Ramos (cell line): Measurements from ENCODE around the gene BET1L.

ENCODE experiments used
- in situ Hi-C: fragments of 300-500 bp; cut with MboI; formaldehyde crosslinking; loops from one replicate; pipeline ENCODE4 v1.14.3; 2022; ENCODE audit warnings: low sequenced_read_pairs; ENCODE audit not compliant: unreplicated experiment

The BET1L gene

GRCh38 chr11:211741-212140 is 4.5 kb upstream of the BET1L start:
- in situ Hi-C loops = no loop called here

DNA sequence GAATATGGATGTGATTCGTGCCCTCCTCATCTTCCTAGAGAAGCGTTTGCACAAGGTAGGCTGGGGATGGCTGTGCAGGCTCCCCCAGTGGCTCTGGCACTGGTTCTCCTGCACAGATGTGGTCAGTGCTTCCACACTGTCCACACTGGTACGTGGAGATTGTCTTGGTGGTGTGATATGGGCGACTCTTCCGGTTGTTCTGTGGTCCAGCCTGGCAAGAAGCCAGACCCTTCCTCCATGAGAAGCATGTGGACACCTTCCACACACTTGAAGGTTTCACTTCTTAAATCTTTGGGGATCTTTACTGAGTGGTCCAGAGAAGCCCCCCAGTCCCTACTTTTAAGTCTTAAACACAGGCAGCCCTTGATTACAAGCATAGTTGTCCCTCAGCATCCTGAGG is 4.1 kb upstream of the BET1L start:
- in situ Hi-C loops = no loop called here

DNA sequence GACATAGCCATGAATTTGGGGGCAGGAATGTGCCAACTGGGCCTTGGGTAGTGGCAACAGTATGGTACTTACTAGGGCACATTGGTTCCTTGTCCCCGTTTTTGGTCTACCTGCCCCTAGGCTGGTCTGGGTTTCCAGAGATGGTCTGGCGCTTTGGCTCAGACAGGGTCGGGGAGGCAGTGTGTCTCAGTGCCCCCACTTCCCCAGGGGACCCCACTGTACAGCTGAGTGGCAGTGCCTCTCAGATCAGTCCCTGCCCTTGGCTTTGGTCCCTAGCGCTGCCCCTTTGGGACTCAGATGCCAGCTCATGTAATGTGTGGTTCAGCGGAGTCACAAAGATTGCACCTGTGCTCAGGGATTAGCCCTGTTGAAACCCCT is 3.6 kb upstream of the BET1L start:
- in situ Hi-C loops = no loop called here

GRCh38 chr11:210122-210802 is 3.1 kb upstream of the BET1L start:
- in situ Hi-C loops = no loop called here

DNA sequence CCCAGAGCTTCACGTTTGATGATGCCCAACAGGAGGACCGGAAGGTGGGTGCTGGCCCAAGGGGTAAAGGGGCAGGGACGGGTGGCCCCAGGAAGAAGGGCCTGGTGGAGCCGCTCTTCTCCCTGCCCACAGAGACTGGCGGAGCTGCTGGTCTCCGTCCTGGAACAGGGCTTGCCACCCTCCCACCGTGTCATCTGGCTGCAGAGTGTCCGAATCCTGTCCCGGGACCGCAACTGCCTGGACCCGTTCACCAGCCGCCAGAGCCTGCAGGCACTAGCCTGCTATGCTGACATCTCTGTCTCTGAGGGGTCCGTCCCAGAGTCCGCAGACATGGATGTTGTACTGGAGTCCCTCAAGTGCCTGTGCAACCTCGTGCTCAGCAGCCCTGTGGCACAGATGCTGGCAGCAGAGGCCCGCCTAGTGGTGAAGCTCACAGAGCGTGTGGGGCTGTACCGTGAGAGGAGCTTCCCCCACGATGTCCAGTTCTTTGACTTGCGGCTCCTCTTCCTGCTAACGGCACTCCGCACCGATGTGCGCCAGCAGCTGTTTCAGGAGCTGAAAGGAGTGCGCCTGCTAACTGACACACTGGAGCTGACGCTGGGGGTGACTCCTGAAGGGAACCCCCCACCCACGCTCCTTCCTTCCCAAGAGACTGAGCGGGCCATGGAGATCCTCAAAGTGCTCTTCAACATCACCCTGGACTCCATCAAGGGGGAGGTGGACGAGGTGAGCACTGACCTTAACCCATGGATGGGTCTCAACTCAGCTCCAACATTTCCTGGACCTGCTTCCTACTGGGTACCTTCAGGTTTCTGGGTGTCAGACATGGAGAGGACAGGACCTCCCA is 2.3 kb upstream of the BET1L start:
- in situ Hi-C loops = no loop called here

DNA sequence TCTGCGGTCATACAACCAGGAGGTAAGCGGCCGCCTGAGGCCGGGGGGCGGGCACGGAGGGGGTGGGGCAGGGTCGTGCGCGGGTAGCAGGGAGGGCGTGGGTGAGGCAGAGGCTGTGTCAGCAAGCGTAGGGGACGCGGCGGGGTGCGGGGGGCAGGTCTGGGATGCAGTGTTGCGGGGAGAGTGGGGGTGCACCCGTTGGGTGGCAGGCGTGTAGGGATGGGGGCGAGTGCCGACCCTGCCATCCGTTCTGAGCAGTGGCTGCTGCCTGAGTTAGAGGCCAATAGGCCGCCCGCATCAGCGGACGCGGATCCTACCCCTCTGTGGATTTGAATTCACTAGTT is 1.7 kb upstream of the BET1L start:
- in situ Hi-C loops = no loop called here

- in situ Hi-C loops = no loop called here
These were observed 1.1 kb upstream of the BET1L start for GRCh38 chr11:208181-208916.

DNA sequence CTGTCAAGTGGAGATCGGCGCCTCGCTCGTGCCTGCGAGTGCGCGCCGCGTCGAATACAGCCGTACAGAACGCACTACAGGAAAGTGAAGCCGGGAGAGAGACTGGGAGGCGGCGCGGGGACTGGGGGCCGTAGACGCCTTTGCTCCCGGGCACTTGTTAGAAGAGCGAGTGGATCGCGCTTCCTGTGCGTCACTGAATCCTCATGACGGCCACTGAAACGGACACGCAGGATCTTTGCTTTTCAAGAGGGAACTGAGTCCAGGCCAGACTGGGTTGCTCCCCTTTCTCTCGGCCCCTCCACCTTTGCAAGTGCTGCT is 623 bp upstream of the BET1L start:
- in situ Hi-C loops = no loop called here

- in situ Hi-C loops = no loop called here
These were observed 532 bp downstream of the BET1L start for GRCh38 chr11:206526-207207.

DNA sequence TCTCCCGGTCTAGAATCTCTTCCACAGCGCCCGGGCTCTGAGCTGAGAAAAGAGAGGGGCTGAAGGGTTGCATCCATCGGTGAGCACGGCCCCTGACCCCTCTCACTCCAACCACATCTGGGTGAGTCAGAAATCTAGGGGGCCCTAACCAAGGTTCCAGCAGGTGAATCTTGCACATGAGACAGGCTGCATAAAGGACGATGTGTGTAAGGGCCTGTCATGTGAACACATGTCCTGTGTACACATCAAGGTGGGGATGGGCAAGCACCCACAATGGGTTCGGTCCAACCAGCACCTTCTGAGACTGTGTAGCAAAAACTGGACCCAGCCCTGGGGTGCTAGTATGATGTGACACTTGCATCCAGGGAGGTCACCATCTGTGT is 1.2 kb downstream of the BET1L start:
- in situ Hi-C loops = no loop called here

GRCh38 chr11:205221-206001 is 1.8 kb downstream of the BET1L start:
- in situ Hi-C loops = no loop called here

- in situ Hi-C loops = no loop called here
These were observed 2.6 kb downstream of the BET1L start for GRCh38 chr11:204587-205109.

GRCh38 chr11:203945-204586 is 3.1 kb downstream of the BET1L start:
- in situ Hi-C loops = no loop called here

DNA sequence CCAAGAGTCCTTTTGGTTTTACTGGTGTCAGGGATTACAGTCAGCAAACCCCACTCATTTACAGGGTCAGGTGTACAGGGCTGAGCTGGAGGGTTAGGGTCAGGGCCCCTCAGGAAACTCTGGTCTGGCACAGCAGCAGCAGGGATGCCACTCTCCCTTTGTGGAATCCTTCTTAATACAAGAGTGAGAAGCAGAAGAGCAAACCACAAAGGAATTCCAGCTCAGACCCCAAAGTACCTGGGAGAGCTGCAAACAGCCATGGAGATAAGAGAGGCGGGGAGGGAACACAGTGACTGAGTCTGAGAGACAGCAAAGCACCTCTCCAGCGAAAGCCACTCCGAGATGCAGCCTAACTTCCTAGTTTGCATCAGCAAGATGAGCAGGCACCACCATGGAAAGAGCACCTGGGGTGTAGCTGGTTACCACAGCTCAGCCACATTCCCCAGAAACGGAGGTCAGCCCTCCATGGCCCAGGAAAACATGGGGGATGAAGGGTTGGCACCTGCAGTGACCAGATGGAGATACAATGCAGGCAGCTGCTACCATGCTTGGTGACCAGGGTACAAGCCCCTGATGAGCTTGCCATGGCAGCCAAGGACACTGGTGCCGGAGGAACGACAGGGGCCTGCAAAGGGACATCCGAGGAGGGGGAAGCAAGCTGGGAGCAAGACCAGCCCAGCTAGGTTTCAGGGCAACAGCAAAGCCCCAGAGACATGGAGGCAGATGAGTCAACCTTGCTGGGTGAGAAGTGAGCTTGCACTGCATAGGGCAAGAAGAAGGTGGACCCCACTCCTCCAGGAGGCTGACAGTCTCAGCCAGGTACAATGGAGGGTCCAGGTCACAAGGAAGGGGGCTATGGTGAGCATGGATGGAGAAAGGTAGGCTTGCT is 3.9 kb downstream of the BET1L start:
- in situ Hi-C loops = no loop called here

DNA sequence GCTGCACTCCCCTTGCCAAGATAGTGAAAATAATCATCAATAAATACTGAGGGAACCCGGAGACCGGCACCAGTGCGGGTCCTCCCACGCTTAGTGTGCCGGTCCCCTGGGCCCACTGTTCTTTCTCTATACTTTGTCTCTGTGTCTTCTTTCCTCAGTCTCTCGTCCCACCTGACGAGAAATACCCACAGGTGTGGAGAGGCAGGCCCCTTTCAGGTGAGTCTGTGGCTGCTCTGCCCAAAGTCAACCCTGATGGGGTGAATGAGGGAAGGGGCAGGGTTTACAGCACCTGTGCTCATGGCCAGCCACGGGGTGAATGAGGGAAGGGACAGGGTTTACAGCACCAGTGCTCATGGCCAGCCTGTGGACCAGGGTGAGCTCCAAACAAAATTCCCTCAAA is 4.7 kb downstream of the BET1L start:
- in situ Hi-C loops = no loop called here

DNA sequence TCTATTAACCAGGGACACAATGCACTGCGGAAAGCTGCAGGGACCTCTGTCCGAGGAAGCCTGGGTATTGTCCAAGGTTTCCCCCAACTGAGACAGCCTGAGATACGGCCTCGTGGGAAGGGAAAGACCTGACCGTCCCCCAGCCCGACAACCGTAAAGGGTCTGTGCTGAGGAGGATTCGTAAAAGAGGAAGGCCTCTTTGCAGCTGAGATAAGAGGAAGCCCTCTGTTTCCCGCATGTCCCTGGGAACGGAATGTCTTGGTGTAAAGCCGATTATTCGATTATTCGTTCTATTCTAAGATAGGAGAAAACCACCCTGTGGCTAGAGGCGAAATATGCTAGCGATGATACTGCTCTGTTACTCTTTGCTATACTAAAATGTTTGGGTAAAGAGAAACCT is 5.2 kb downstream of the BET1L start:
- in situ Hi-C loops = no loop called here

GRCh38 chr11:200224-201003 is 6.8 kb downstream of the BET1L start:
- in situ Hi-C loops = no loop called here

DNA sequence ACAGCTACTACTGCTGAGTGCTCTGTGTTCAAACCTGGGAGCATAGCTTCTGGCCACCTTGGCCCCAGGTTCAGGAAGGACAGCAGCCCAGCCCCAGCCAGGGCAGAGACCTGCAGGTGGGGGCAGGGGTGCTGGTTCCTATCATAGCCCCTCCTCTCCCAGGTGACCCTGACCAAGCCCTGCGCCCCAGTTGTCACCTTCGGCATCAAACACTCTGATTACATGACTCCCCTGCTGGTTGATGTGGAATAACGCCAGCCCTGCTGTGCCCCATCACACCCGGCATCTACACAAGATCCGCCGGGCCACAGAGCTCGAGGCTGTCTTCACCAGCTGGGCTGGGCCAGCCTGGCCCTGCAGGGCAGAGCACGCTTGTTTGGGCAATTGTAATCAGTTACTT is 7.4 kb downstream of the BET1L start:
- in situ Hi-C loops = no loop called here
